Heart right ventricle (tissue), 16 donors: ENCODE data around the gene THEM5. TPM values are rescaled to one million over a fixed set of nuclear protein-coding genes. Genes with fewer than 3 reads are reported as not detected.

ENCODE experiments used
- ATAC-seq, 8 donors: fragments of 200-7000 bp; cut with Tn5 transposase; one replicate each; pipeline ENCODE4 v1.9.1; 2020; ENCODE audit warnings: mild to moderate bottlenecking in 8 of 8, moderate library complexity in 8 of 8, moderate number of reproducible peaks in 1 of 8
- DNase-seq, 2 donors: peaks; one replicate each; pipeline ENCODE4 v3.0.0-alpha.2; 2020
- H3K27ac ChIP-seq, 10 donors: fragments of 200-600 bp; sonication (generic) in 2 of 10; one replicate each; pipeline versions ENCODE4 v1.5.0 to v1.8.0; 2020 to 2022; ENCODE audit warnings: mild to moderate bottlenecking in 3 of 10
- H3K27me3 ChIP-seq, 7 donors: fragments of 200-600 bp; one replicate each; pipeline ENCODE4 v1.8.0; 2021 to 2022; ENCODE audit warnings: mild to moderate bottlenecking in 2 of 7
- H3K36me3 ChIP-seq, 9 donors: fragments of 200-600 bp; sonication (generic) in 1 of 9; one replicate each; pipeline versions ENCODE4 v1.5.0 to v1.8.0; 2020 to 2022; ENCODE audit warnings: mild to moderate bottlenecking in 2 of 9
- H3K4me1 ChIP-seq, 9 donors: fragments of 200-600 bp; sonication (generic) in 1 of 9; one replicate each; pipeline versions ENCODE4 v1.5.0 to v1.8.0; 2020 to 2022; ENCODE audit warnings: mild to moderate bottlenecking in 4 of 9
- H3K4me3 ChIP-seq, 10 donors: fragments of 200-600 bp; sonication (generic) in 2 of 10; one replicate each; pipeline versions ENCODE4 v1.5.0 to v1.8.0; 2020 to 2022; ENCODE audit warnings: mild to moderate bottlenecking in 7 of 10, moderate library complexity in 2 of 10
- H3K9me3 ChIP-seq, 11 donors: fragments of 200-600 bp in 10 of 11; sonication (generic) in 2 of 11; one replicate each; pipeline versions ENCODE4 v1.5.0 to v1.8.0; 2013 to 2022; ENCODE audit warnings: mild to moderate bottlenecking in 2 of 11, control low read depth in 1 of 11, moderate library complexity in 1 of 11
- WGBS, 2 donors: extraction: QIAGEN DNeasy Blood & Tissue Kit; methylation state at CpG; one replicate each; pipeline ENCODE4 v1.1.7; 2013; ENCODE audit warnings: inconsistent platforms in 1 of 2; 5-methylcytosine and 5-hydroxymethylcytosine counted together
- intact Hi-C, 10 donors: fragments of 100-400 bp; cut with DNase I; formaldehyde crosslinking; loops; one replicate each; pipeline versions ENCODE4 v1.11.1 to v1.14.2; 2022
- polyA plus RNA-seq, 2 donors: library from polyadenylated mRNA; stranded (reverse); fragments of 200-250 nt; gene quantifications; one replicate each; pipeline ENCODE4 v1.2.3, GENCODE V29; 2013
- total RNA-seq, 10 donors: library from RNA; stranded (reverse); fragmentation: NEBNext Ultra II Directional in 3 of 10; extraction: Animal tissue kit (Norgen Biotek cat#: 25700) in 3 of 10; gene quantifications; one replicate each; pipeline versions ENCODE4 v1.2.1 to v1.2.4, GENCODE V29; 2021 to 2023
- TF ChIP-seq, protein P1 (sequence below), 9 donors: fragments of 200-600 bp; sonication (generic) in 2 of 9; IDR thresholded peaks; one replicate each; pipeline versions ENCODE4 v1.5.0 to v1.8.0; 2021 to 2022; ENCODE audit warnings: antibody characterized with exemption in 9 of 9, mild to moderate bottlenecking in 5 of 9, moderate library complexity in 1 of 9
- donor health status: Arrhythmogenic right ventricular cardiomyopathy.
- donor health status: ischemic (EF 13 %, LVEDD 7.1; RV severe dilation, severe dysfunction).
- donor health status: healthy with polysubstance abuse.
- donor health status: DM: no; HTN: yes; CAD: no.
- donor health status: DM: no; HTN: no; CAD: no.
- donor health status: ischemic (EF 25% LVEDD 6.9; RV normal size, moderate dysfunction).
- donor health status: ischemic (EF 25% LVEDD 5.7; RV mildly dilated, moderate dysfunction).
- donor health status: healthy.
- donor health status: DM: yes; HTN: yes; CAD: no.
- donor health status: Ischemic cardiomyopathy.
- donor health status: ischemic (EF 35%, LVEDD 5.7; RV mildly dilated, moderate dysfunction).
- donor health status: nonischemic (EF 11% LVEDD 7.7; RV severe dilation, severe dysfunction).
- donor health status: DM: yes; HTN: yes; CAD: no.
- donor health status: PGD.
- donor health status: ischemic (EF 29% LVEDD 5.4; RV normal size, mild dysfunction).
- donor health status: nonischemic (EF 23%, LVEDD 6.1; RV moderate dilation, normal function).

The THEM5 gene
- total and polyA plus RNA-seq, 12 donors = 0.25 TPM; not detected in 11

DNA sequence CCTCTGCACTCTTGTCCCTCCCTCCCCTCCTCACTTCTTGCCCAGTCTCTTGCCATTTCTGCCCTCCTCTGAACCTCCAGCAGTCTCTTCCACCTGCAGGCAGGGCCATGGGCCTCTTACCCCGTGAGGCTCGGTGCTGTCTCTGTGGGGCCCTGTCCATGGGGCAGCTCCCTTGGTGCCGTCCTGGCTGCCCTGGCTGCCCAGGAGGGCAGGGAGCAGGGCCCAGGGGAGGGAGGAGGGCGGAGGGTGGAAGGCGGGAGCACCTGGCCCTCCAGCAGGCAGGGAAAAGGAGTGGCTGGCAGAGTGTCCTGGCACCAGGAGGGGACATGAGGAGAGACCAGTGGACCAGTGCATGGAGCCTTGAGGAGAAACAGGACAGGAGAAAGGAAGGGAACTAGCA lies 21.9 kb downstream of the THEM5 start, which contains the start of gene RORC:
TSS of gene RORC (minus strand) at position 198 of the 400 bp plus-strand sequence. CDS start at position 160, 38 bp downstream.
- peak; percentile 54 to 59 for DNase-seq
- ATAC-seq = peak; percentile 69 to 92 (median 84)
- Histone ChIP-seq H3K27me3 (peaks cover 0 to 7% (median 0%) of the 10 kb centered on the region in 7 donors), H3K9me3 (no peaks in the 10 kb centered on the region), H3K4me3 (peak within 1 kb of the TSS; percentile 18 to 51 (median 42)), H3K4me1 (peaks cover 0 to 43% (median 18%) of the 10 kb centered on the region in 9 donors), H3K27ac (peak within 1 kb of the TSS in 9 of 10 donors; percentile 35 to 74 (median 54)), H3K36me3 (no peaks in the 10 kb centered on the region)
- TF ChIP-seq, protein P1, sequence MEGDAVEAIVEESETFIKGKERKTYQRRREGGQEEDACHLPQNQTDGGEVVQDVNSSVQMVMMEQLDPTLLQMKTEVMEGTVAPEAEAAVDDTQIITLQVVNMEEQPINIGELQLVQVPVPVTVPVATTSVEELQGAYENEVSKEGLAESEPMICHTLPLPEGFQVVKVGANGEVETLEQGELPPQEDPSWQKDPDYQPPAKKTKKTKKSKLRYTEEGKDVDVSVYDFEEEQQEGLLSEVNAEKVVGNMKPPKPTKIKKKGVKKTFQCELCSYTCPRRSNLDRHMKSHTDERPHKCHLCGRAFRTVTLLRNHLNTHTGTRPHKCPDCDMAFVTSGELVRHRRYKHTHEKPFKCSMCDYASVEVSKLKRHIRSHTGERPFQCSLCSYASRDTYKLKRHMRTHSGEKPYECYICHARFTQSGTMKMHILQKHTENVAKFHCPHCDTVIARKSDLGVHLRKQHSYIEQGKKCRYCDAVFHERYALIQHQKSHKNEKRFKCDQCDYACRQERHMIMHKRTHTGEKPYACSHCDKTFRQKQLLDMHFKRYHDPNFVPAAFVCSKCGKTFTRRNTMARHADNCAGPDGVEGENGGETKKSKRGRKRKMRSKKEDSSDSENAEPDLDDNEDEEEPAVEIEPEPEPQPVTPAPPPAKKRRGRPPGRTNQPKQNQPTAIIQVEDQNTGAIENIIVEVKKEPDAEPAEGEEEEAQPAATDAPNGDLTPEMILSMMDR (IDR thresholded peaks at IDR 0.05) = no peak
- intact Hi-C loops = loop anchor here in 5 of 10 donors (5.0 to 10.0 kb wide), 7 partner anchors 94 to 387 kb away; partner anchors contain the start of gene POGZ (in 1 of the 5)
- 44 to 71% methylated on average over 5 of the region's 5 CpGs for WGBS, 2 donors

GRCh38 chr1:151831256-151831591 lies 22.3 kb downstream of the THEM5 start:
- intact Hi-C loops = loop anchor here in 5 of 10 donors (5.0 to 10.0 kb wide), 7 partner anchors 94 to 386 kb away; partner anchors contain the start of gene POGZ (in 1 of the 5)
- WGBS, 2 donors = 56 to 71% methylated on average over 4 of the region's 4 CpGs
- Histone ChIP-seq H3K4me1 (peaks cover 0 to 43% (median 18%) of the 10 kb centered on the region in 9 donors), H3K36me3 (no peaks in the 10 kb centered on the region), H3K4me3 (peak overlapping the region; percentile 18 to 51 (median 42)), H3K9me3 (no peaks in the 10 kb centered on the region), H3K27me3 (peaks cover 0 to 6% (median 0%) of the 10 kb centered on the region in 7 donors), H3K27ac (peak overlapping the region in 8 of 10 donors; percentile 35 to 74 (median 60))
- ATAC-seq = peak in 2 of 8 donors; percentile 0 to 3
- DNase-seq = no peak
- TF ChIP-seq, protein P1 (IDR thresholded peaks at IDR 0.05) = no peak

- peak overlapping the region in 1 of 10 donors; percentile 16 for H3K27ac ChIP-seq
- TF ChIP-seq, protein P1 (IDR thresholded peaks at IDR 0.05) = no peak
- intact Hi-C loops = loop anchor here in 5 of 10 donors (5.0 to 10.0 kb wide), 7 partner anchors 93 to 385 kb away; partner anchors contain the start of gene POGZ (in 1 of the 5)
- no peak overlapping the region for H3K4me3 ChIP-seq
- H3K27me3 ChIP-seq = no peaks in the 10 kb centered on the region
- ATAC-seq (no peak), DNase-seq (no peak)
- H3K36me3 ChIP-seq = no peaks in the 10 kb centered on the region
- peaks cover 0 to 44% (median 25%) of the 10 kb centered on the region in 9 donors for H3K4me1 ChIP-seq
- H3K9me3 ChIP-seq = no peaks in the 10 kb centered on the region
- 26 to 35% methylated on average over 6 of the region's 6 CpGs for WGBS, 2 donors
These were observed 23.5 kb downstream of the THEM5 start for GRCh38 chr1:151830055-151830454.

DNA sequence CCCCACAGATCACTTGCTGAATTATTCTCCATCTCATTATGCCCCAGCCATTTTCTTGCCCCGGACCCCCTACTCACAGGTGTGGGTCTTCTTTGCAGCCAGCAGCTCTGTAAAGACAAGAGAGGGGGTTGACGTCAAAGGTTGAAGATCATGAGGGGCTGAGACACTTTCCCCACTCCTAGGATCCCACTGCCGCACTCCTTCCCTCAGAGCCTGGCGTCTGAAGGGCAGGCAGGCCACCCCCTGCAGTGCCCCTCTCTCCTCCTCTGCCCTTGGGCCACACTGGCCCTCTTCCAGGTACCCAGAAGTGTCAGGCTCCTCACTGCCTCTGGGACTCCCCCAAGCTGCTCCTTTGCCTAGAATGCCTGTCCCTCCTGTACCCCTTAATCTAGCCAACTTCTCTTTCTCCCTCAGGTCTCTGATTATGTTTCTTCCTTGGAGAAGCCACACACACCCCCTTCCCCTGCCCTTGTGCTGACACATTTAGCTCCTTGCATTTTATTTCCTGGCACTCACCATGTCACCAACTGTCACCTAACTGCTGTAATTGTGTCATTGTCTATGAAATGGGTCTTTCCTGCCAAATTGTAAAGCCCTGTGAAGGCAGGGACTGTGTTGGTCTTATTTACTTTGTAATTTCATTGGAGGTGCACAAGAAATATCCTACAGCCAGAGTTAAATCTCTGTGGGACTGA lies 24.0 kb downstream of the THEM5 start:
- H3K27ac ChIP-seq = peak overlapping the region in 1 of 10 donors; percentile 16
- TF ChIP-seq, protein P1 (IDR thresholded peaks at IDR 0.05) = no peak
- H3K36me3 ChIP-seq = no peaks in the 10 kb centered on the region
- no peak overlapping the region for H3K4me3 ChIP-seq
- H3K4me1 ChIP-seq = peaks cover 0 to 44% (median 25%) of the 10 kb centered on the region in 9 donors
- ATAC-seq = no peak
- no peak for DNase-seq
- H3K9me3 ChIP-seq = no peaks in the 10 kb centered on the region
- intact Hi-C loops = loop anchor here in 5 of 10 donors (5.0 to 10.0 kb wide), 7 partner anchors 92 to 385 kb away; partner anchors contain the start of gene POGZ (in 1 of the 5)
- no peaks in the 10 kb centered on the region for H3K27me3 ChIP-seq
- WGBS, 2 donors = 30 to 42% methylated on average over 4 of the region's 4 CpGs
